Tibial nerve (tissue), 4 donors: ENCODE measurements around the gene NPB.

ENCODE experiments used
- EP300 ChIP-seq, 2 donors: sonication (generic); formaldehyde crosslinking; IDR thresholded peaks; one replicate each; pipeline ENCODE4 v1.6.1; 2017; ENCODE audit warnings: antibody characterized with exemption in 2 of 2, mild to moderate bottlenecking in 1 of 2
- POLR2A ChIP-seq, 2 donors: fragments of 450-650 bp; IDR thresholded peaks; one replicate each; pipeline ENCODE4 v1.6.1; 2017; ENCODE audit warnings: antibody characterized with exemption in 2 of 2, mild to moderate bottlenecking in 2 of 2, moderate library complexity in 2 of 2
- TF ChIP-seq, protein P1 (sequence below), 5 experiments: fragments of 200-600 bp in 3 of 5; fragments of 450-650 bp in 2 of 5; sonication (generic) in 3 of 5; IDR thresholded peaks; one replicate each; pipeline ENCODE4 v1.5.1; 2016 to 2019; ENCODE audit warnings: antibody characterized with exemption in 5 of 5, mild to moderate bottlenecking in 3 of 5, moderate library complexity in 2 of 5

DNA sequence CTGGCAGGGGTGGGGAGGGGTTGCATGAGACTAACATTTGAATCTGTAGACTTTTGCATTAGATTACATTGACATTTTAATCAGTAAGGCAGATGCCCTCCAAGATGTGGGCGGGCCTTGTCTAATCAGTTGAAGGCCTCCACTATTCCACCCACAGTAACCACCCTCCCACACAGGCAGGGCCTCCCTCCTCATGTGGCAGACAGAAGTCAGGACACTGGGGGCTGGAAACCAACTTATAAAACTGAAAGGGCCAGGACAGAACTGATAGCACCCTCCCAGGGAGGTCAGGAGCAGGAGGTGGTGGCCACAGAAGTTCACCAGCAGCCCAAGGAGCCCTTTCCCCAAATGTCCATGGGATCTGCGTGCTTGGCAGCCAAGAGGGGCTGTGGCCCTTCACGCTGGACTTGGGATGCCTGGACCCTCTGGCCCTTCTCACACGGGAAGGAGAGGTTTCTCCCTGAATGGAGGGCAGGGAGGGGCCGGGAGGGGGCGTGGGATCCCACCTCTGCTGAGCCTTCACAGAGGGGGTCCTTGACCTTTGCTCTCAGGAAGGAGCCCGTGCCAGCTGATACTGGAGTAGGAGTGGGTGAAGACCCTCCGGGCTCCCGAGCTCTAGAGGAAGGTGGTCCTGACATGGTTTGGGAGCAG is 30.4 kb downstream of the NPB start:
- TF ChIP-seq, protein P1, sequence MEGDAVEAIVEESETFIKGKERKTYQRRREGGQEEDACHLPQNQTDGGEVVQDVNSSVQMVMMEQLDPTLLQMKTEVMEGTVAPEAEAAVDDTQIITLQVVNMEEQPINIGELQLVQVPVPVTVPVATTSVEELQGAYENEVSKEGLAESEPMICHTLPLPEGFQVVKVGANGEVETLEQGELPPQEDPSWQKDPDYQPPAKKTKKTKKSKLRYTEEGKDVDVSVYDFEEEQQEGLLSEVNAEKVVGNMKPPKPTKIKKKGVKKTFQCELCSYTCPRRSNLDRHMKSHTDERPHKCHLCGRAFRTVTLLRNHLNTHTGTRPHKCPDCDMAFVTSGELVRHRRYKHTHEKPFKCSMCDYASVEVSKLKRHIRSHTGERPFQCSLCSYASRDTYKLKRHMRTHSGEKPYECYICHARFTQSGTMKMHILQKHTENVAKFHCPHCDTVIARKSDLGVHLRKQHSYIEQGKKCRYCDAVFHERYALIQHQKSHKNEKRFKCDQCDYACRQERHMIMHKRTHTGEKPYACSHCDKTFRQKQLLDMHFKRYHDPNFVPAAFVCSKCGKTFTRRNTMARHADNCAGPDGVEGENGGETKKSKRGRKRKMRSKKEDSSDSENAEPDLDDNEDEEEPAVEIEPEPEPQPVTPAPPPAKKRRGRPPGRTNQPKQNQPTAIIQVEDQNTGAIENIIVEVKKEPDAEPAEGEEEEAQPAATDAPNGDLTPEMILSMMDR (IDR thresholded peaks at IDR 0.05): no peak
- no peak for TF ChIP-seq POLR2A (IDR thresholded peaks at IDR 0.05)
- TF ChIP-seq EP300 (IDR thresholded peaks at IDR 0.05): no peak
